ENCODE measurements around the gene DLD. TPM values are rescaled to one million over a fixed set of nuclear protein-coding genes. Genes with fewer than 3 reads are reported as not detected.

DLD gene
- total RNA-seq, 1 experiment from 2014 or later, result 72.1 TPM

DNA sequence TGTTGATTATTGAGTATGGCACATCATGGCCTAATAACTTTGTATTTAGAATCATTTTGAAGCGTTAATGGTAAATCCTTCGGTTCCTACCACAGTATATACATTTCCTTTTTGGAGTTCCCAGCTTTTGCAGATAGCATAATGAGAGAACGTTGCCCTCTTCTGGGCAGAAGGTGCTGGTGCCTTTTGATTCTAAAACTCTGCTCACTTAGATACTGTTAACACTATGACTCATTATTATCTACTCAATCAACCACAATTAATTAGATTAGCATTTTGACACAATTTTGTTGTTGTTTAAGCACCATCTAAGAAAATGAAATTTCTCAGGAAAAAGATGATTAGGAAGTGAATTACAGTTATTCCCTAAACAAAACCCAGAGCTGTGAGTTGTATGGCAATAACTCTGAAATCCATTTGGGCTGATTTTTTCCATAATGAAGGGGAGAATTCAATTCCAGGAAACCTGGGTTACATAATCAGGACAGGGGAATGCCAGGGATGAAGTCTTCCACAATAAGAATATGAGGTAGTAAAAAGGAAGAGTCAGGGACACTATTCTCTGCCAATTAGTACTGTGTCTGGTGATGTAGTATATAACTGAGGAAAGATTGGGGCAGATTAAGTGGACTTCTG, 11.5 kb upstream of the DLD start:
- peak; percentile 79 for ATAC-seq
- ChIA-PET CTCF (interaction anchor here (0.6 to 2.6 kb wide), 26 partner anchors 9 to 1768 kb away, joined by 3 to 20 read pairs (median 3); partner anchors contain the start of genes DLD, SLC26A4 and SYPL1), POLR2A (no interaction called here)
- H3K27me3 Mint-ChIP-seq (ENCODE audit: low read depth), result peaks cover 4% of the 10 kb centered on the region; the same call in 1 of the 2 replicates
- no peaks in the 10 kb centered on the region for H3K9me3 Mint-ChIP-seq
- no peaks in the 10 kb centered on the region; the same call in 1 of the 2 replicates for H3K4me1 Mint-ChIP-seq
- no peak for DNase-seq (ENCODE audit: low spot score)
- no peak overlapping the region for H3K4me3 Mint-ChIP-seq
- H3K36me3 Mint-ChIP-seq, result no peaks in the 10 kb centered on the region
- no peak overlapping the region for H3K27ac Mint-ChIP-seq
- TF ChIP-seq SP1 (CRISPR knock-in tag; conservative IDR thresholded peaks at IDR 0.05), result 0 out of 2 replicates have a peak, but pooled peaks have one; percentile 16
- no peak for TF ChIP-seq MYBL2 (CRISPR knock-in tag; IDR thresholded peaks at IDR 0.05)
- TF ChIP-seq, protein P1, sequence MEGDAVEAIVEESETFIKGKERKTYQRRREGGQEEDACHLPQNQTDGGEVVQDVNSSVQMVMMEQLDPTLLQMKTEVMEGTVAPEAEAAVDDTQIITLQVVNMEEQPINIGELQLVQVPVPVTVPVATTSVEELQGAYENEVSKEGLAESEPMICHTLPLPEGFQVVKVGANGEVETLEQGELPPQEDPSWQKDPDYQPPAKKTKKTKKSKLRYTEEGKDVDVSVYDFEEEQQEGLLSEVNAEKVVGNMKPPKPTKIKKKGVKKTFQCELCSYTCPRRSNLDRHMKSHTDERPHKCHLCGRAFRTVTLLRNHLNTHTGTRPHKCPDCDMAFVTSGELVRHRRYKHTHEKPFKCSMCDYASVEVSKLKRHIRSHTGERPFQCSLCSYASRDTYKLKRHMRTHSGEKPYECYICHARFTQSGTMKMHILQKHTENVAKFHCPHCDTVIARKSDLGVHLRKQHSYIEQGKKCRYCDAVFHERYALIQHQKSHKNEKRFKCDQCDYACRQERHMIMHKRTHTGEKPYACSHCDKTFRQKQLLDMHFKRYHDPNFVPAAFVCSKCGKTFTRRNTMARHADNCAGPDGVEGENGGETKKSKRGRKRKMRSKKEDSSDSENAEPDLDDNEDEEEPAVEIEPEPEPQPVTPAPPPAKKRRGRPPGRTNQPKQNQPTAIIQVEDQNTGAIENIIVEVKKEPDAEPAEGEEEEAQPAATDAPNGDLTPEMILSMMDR (IDR thresholded peaks at IDR 0.05), result peak; percentile 38; the same call in 1 of the 2 replicates

DNA sequence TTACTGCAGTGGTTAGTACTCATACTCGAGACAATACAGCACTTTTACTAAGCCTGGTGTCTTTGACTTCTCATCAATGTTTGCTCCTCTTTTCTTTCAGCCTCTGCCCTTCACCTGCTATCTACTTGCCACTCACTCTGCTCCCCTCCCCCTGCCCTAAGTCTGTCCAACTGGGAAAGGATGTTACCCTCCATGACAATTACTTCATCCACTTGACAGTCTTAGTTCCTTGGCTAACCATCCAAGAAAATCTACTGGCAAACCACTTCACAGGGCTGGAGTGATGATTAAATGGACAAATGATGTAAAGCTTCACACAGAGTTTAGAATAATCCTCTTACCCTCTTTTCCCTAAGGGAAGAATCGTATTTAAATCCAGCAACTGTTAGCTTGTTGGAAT, 8.2 kb upstream of the DLD start:
- no peaks in the 10 kb centered on the region for H3K36me3 Mint-ChIP-seq
- no peaks in the 10 kb centered on the region; the same call in 1 of the 2 replicates for H3K4me1 Mint-ChIP-seq
- ChIA-PET CTCF (interaction anchor here (1.5 kb wide), 1 partner anchor 15 kb away, joined by 3 read pairs; no protein-coding TSS in a partner anchor), POLR2A (no interaction called here)
- H3K27me3 Mint-ChIP-seq (ENCODE audit: low read depth), result peaks cover 9% of the 10 kb centered on the region; the same call in 1 of the 2 replicates
- ATAC-seq (no peak), DNase-seq (ENCODE audit: low spot score) (no peak)
- H3K27ac Mint-ChIP-seq, result no peak overlapping the region
- no peak overlapping the region for H3K4me3 Mint-ChIP-seq
- H3K9me3 Mint-ChIP-seq, result no peaks in the 10 kb centered on the region
- TF ChIP-seq, protein P2, sequence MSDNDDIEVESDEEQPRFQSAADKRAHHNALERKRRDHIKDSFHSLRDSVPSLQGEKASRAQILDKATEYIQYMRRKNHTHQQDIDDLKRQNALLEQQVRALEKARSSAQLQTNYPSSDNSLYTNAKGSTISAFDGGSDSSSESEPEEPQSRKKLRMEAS (CRISPR knock-in tag; IDR thresholded peaks at IDR 0.05), result no peak
- TF ChIP-seq, protein P3, sequence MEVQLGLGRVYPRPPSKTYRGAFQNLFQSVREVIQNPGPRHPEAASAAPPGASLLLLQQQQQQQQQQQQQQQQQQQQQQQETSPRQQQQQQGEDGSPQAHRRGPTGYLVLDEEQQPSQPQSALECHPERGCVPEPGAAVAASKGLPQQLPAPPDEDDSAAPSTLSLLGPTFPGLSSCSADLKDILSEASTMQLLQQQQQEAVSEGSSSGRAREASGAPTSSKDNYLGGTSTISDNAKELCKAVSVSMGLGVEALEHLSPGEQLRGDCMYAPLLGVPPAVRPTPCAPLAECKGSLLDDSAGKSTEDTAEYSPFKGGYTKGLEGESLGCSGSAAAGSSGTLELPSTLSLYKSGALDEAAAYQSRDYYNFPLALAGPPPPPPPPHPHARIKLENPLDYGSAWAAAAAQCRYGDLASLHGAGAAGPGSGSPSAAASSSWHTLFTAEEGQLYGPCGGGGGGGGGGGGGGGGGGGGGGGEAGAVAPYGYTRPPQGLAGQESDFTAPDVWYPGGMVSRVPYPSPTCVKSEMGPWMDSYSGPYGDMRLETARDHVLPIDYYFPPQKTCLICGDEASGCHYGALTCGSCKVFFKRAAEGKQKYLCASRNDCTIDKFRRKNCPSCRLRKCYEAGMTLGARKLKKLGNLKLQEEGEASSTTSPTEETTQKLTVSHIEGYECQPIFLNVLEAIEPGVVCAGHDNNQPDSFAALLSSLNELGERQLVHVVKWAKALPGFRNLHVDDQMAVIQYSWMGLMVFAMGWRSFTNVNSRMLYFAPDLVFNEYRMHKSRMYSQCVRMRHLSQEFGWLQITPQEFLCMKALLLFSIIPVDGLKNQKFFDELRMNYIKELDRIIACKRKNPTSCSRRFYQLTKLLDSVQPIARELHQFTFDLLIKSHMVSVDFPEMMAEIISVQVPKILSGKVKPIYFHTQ (CRISPR knock-in tag; IDR thresholded peaks at IDR 0.05), result no peak
- TF ChIP-seq, protein P4, sequence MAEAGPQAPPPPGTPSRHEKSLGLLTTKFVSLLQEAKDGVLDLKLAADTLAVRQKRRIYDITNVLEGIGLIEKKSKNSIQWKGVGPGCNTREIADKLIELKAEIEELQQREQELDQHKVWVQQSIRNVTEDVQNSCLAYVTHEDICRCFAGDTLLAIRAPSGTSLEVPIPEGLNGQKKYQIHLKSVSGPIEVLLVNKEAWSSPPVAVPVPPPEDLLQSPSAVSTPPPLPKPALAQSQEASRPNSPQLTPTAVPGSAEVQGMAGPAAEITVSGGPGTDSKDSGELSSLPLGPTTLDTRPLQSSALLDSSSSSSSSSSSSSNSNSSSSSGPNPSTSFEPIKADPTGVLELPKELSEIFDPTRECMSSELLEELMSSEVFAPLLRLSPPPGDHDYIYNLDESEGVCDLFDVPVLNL (CRISPR knock-in tag; IDR thresholded peaks at IDR 0.05; ENCODE audit: borderline replicate concordance, low read depth), result no peak
- TF ChIP-seq, protein P5, sequence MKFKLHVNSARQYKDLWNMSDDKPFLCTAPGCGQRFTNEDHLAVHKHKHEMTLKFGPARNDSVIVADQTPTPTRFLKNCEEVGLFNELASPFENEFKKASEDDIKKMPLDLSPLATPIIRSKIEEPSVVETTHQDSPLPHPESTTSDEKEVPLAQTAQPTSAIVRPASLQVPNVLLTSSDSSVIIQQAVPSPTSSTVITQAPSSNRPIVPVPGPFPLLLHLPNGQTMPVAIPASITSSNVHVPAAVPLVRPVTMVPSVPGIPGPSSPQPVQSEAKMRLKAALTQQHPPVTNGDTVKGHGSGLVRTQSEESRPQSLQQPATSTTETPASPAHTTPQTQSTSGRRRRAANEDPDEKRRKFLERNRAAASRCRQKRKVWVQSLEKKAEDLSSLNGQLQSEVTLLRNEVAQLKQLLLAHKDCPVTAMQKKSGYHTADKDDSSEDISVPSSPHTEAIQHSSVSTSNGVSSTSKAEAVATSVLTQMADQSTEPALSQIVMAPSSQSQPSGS (CRISPR knock-in tag; IDR thresholded peaks at IDR 0.05; ENCODE audit: borderline replicate concordance, low read depth), result no peak
- no peak for TF ChIP-seq SP1 (CRISPR knock-in tag; conservative IDR thresholded peaks at IDR 0.05)
- TF ChIP-seq, protein P6, sequence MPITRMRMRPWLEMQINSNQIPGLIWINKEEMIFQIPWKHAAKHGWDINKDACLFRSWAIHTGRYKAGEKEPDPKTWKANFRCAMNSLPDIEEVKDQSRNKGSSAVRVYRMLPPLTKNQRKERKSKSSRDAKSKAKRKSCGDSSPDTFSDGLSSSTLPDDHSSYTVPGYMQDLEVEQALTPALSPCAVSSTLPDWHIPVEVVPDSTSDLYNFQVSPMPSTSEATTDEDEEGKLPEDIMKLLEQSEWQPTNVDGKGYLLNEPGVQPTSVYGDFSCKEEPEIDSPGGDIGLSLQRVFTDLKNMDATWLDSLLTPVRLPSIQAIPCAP (CRISPR knock-in tag; IDR thresholded peaks at IDR 0.05), result no peak
- TF ChIP-seq, protein P7, sequence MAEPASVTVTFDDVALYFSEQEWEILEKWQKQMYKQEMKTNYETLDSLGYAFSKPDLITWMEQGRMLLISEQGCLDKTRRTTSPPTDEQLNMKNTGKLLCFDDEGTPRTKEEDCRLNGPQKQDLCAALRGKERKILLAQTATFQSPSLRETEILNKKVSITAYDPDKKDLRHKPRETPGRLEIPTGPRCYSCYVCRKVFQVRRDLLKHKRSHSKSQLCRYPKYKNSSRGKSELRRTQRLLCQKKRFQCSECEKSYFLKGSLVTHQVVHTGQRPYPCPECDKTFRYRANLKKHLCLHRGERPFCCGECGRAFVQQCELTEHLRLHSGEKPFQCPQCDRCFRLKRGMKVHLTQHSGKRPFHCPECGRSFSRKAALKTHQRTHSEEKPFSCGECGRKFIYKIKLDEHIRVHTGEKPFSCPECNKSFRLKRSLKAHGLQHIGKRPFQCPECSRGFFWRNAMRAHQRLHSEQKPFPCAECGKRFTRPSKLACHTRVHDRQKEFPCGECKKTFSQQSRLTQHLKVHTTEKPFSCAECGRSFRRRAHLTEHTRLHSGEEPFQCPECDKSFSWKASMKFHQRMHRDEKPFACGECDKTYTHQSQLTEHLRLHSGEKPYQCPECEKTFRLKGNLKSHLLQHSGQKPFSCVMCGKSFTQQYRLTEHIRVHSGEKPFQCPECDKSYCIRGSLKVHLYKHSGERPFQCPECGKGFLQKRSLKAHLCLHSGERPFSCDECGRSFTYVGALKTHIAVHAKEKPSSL (CRISPR knock-in tag; conservative IDR thresholded peaks at IDR 0.05), result no peak
- TF ChIP-seq, protein P8, sequence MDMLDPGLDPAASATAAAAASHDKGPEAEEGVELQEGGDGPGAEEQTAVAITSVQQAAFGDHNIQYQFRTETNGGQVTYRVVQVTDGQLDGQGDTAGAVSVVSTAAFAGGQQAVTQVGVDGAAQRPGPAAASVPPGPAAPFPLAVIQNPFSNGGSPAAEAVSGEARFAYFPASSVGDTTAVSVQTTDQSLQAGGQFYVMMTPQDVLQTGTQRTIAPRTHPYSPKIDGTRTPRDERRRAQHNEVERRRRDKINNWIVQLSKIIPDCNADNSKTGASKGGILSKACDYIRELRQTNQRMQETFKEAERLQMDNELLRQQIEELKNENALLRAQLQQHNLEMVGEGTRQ (CRISPR knock-in tag; IDR thresholded peaks at IDR 0.05), result no peak
- TF ChIP-seq NFYB (CRISPR knock-in tag; conservative IDR thresholded peaks at IDR 0.05; ENCODE audit: low read depth), result no peak
- TF ChIP-seq, protein P9, sequence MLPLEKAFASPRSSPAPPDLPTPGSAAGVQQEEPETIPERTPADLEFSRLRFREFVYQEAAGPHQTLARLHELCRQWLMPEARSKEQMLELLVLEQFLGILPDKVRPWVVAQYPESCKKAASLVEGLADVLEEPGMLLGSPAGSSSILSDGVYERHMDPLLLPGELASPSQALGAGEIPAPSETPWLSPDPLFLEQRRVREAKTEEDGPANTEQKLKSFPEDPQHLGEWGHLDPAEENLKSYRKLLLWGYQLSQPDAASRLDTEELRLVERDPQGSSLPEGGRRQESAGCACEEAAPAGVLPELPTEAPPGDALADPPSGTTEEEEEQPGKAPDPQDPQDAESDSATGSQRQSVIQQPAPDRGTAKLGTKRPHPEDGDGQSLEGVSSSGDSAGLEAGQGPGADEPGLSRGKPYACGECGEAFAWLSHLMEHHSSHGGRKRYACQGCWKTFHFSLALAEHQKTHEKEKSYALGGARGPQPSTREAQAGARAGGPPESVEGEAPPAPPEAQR (CRISPR knock-in tag; IDR thresholded peaks at IDR 0.05), result no peak
- TF ChIP-seq, protein P10, sequence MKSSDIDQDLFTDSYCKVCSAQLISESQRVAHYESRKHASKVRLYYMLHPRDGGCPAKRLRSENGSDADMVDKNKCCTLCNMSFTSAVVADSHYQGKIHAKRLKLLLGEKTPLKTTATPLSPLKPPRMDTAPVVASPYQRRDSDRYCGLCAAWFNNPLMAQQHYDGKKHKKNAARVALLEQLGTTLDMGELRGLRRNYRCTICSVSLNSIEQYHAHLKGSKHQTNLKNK (CRISPR knock-in tag; IDR thresholded peaks at IDR 0.05), result no peak
- TF ChIP-seq, protein P11, sequence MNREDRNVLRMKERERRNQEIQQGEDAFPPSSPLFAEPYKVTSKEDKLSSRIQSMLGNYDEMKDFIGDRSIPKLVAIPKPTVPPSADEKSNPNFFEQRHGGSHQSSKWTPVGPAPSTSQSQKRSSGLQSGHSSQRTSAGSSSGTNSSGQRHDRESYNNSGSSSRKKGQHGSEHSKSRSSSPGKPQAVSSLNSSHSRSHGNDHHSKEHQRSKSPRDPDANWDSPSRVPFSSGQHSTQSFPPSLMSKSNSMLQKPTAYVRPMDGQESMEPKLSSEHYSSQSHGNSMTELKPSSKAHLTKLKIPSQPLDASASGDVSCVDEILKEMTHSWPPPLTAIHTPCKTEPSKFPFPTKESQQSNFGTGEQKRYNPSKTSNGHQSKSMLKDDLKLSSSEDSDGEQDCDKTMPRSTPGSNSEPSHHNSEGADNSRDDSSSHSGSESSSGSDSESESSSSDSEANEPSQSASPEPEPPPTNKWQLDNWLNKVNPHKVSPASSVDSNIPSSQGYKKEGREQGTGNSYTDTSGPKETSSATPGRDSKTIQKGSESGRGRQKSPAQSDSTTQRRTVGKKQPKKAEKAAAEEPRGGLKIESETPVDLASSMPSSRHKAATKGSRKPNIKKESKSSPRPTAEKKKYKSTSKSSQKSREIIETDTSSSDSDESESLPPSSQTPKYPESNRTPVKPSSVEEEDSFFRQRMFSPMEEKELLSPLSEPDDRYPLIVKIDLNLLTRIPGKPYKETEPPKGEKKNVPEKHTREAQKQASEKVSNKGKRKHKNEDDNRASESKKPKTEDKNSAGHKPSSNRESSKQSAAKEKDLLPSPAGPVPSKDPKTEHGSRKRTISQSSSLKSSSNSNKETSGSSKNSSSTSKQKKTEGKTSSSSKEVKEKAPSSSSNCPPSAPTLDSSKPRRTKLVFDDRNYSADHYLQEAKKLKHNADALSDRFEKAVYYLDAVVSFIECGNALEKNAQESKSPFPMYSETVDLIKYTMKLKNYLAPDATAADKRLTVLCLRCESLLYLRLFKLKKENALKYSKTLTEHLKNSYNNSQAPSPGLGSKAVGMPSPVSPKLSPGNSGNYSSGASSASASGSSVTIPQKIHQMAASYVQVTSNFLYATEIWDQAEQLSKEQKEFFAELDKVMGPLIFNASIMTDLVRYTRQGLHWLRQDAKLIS (CRISPR knock-in tag; IDR thresholded peaks at IDR 0.05; ENCODE audit: borderline replicate concordance), result no peak
